SK-N-SH (cell line): ENCODE measurements around the gene ZNF227. TPM values are rescaled to one million over a fixed set of nuclear protein-coding genes. Genes with fewer than 3 reads are reported as not detected.

Source experiments
- CTCF ChIA-PET: fragments of 300-600, 350-600 bp; formaldehyde crosslinking; extraction: SDS; loops from one replicate; lab custom pipeline; 2021; lab: Yijun Ruan, JAX
- POLR2A ChIA-PET: fragments of 350-600 bp; sonication (Branson Sonifier 250); formaldehyde crosslinking; extraction: SDS; loops from one replicate; lab custom pipeline; 2020; ENCODE audit warnings: antibody characterized with exemption, inconsistent platforms; lab: Yijun Ruan, JAX
- DNase-seq: peaks from one replicate; pipeline ENCODE4 v3.0.0; 2012
- H2AFZ ChIP-seq: fragments of 200-600 bp; sonication (generic); 2 replicates; pipeline ENCODE4 v1.8.1; 2016; ENCODE audit warnings: antibody characterized with exemption, mild to moderate bottlenecking, low read depth
- H3F3A ChIP-seq: fragments of 200-600 bp; sonication (generic); replicated peaks from 2 replicates; pipeline ENCODE3; 2016; ENCODE audit warnings: antibody characterized with exemption, mild to moderate bottlenecking; ENCODE audit not compliant: insufficient read depth
- H3K27ac ChIP-seq, 2 experiments: fragments of 200-500 bp in 1 of 2; fragments of 200-600 bp in 1 of 2; sonication (Bioruptor generic) in 1 of 2; sonication (generic), shearing (Covaris generic) in 1 of 2; 2 replicates each; pipeline versions ENCODE4 v1.5.1 to v1.6.1; 2014 to 2016; ENCODE audit warnings: low read depth in 2 of 2, inconsistent platforms in 1 of 2, low read length in 1 of 2, mild to moderate bottlenecking in 1 of 2, mixed read lengths in 1 of 2
- H3K27me3 ChIP-seq: fragments of 200-600 bp; sonication (generic), shearing (Covaris generic); 2 replicates; pipeline ENCODE4 v1.6.1; 2016; ENCODE audit warnings: mixed run types; ENCODE audit not compliant: insufficient read depth
- H3K36me3 ChIP-seq, 2 experiments: fragments of 200-500 bp in 1 of 2; fragments of 200-600 bp in 1 of 2; sonication (Bioruptor generic) in 1 of 2; sonication (generic) in 1 of 2; replicated peaks in 1 of 2; 2 replicates each; pipeline versions ENCODE3 to v1.5.1; 2014 to 2016; ENCODE audit warnings: low read length in 1 of 2, mild to moderate bottlenecking in 1 of 2; ENCODE audit not compliant: insufficient read depth in 2 of 2, control insufficient read depth in 1 of 2
- H3K4me1 ChIP-seq, 2 experiments: fragments of 200-500 bp in 1 of 2; fragments of 200-600 bp in 1 of 2; sonication (Bioruptor generic) in 1 of 2; sonication (generic), shearing (Covaris generic) in 1 of 2; 2 replicates each; pipeline versions ENCODE4 v1.5.1 to v1.6.1; 2014 to 2016; ENCODE audit warnings: low read depth in 1 of 2, low read length in 1 of 2, mixed run types in 1 of 2; ENCODE audit not compliant: insufficient read depth in 2 of 2, control insufficient read depth in 1 of 2
- H3K4me2 ChIP-seq: fragments of 200-600 bp; sonication (generic), shearing (Covaris generic); 2 replicates; pipeline ENCODE4 v1.6.1; 2017; ENCODE audit warnings: mixed run types
- H3K4me3 ChIP-seq, 2 experiments: fragments of 200-500 bp in 1 of 2; fragments of 200-600 bp in 1 of 2; sonication (Bioruptor generic) in 1 of 2; sonication (generic), shearing (Covaris generic) in 1 of 2; 2 replicates each; pipeline versions ENCODE4 v1.5.1 to v1.8.1; 2014 to 2016; ENCODE audit warnings: low read depth in 2 of 2, inconsistent platforms in 1 of 2, low read length in 1 of 2, mild to moderate bottlenecking in 1 of 2, mixed read lengths in 1 of 2, moderate library complexity in 1 of 2
- H3K79me2 ChIP-seq: fragments of 200-600 bp; sonication (generic); 2 replicates; pipeline ENCODE4 v1.8.1; 2017; ENCODE audit warnings: mild to moderate bottlenecking; ENCODE audit not compliant: insufficient read depth
- H3K9ac ChIP-seq: fragments of 200-600 bp; sonication (generic); 2 replicates; pipeline ENCODE4 v1.6.1; 2017; ENCODE audit warnings: mixed run types
- H3K9me2 ChIP-seq: fragments of 200-600 bp; sonication (generic); 2 replicates; pipeline ENCODE4 v1.6.1; 2017; ENCODE audit warnings: mixed run types
- H3K9me3 ChIP-seq: fragments of 200-600 bp; sonication (generic); 2 replicates; pipeline ENCODE4 v1.6.1; 2017; ENCODE audit warnings: mixed run types, mild to moderate bottlenecking, moderate library complexity
- H4K20me1 ChIP-seq: fragments of 200-600 bp; sonication (generic); 2 replicates; pipeline ENCODE4 v1.6.1; 2017; ENCODE audit warnings: mild to moderate bottlenecking, mixed run types; ENCODE audit not compliant: insufficient read depth
- EP300 ChIP-seq, 2 experiments: IDR thresholded peaks; 2 replicates each; pipeline versions ENCODE4 v1.4.0 to v1.6.1; 2012; ENCODE audit warnings: borderline replicate concordance in 1 of 2, low read depth in 1 of 2, low read length in 1 of 2
- GABPA ChIP-seq: IDR thresholded peaks from 2 replicates; pipeline ENCODE4 v1.4.0; 2012; ENCODE audit warnings: low read depth, mild to moderate bottlenecking
- MEF2A ChIP-seq: IDR thresholded peaks from 2 replicates; pipeline ENCODE4 v1.4.0; 2012; ENCODE audit warnings: low read depth, borderline replicate concordance
- NRF1 ChIP-seq: IDR thresholded peaks from 2 replicates; pipeline ENCODE4 v1.6.1; 2012; ENCODE audit warnings: low read depth, mild to moderate bottlenecking, low read length
- POLR2AphosphoS5 ChIP-seq: IDR thresholded peaks from 2 replicates; pipeline ENCODE4 v1.6.1; 2012; ENCODE audit warnings: low read depth, low read length
- RCOR1 ChIP-seq: fragments of 150-350 bp; IDR thresholded peaks from 2 replicates; pipeline ENCODE4 v1.6.1; 2017; ENCODE audit warnings: antibody characterized with exemption, low read length
- SIN3A ChIP-seq: IDR thresholded peaks from 2 replicates; pipeline ENCODE4 v1.6.1; 2012; ENCODE audit warnings: low read depth, mild to moderate bottlenecking, low read length, moderate library complexity, borderline replicate concordance
- SMC3 ChIP-seq: IDR thresholded peaks from 2 replicates; pipeline ENCODE4 v1.6.1; 2012; ENCODE audit warnings: low read depth, low read length, improper control_type of control experiment
- TAF1 ChIP-seq: IDR thresholded peaks from 2 replicates; pipeline ENCODE4 v1.6.1; 2012; ENCODE audit warnings: low read depth, mild to moderate bottlenecking, low read length, moderate library complexity, borderline replicate concordance
- WGBS: methylation state at CpG from one replicate; pipeline ENCODE4 v1.1.6; 2017; ENCODE audit warnings: low lambda C conversion rate; 5-methylcytosine and 5-hydroxymethylcytosine counted together
- polyA plus RNA-seq, 3 experiments: library from polyadenylated mRNA; depleted of rRNA; stranded (reverse); fragments of >200 nt; gene quantifications; 2 replicates each; pipeline ENCODE4 v1.2.3, GENCODE V29; 2012
- TF ChIP-seq, protein P1 (sequence below): IDR thresholded peaks from 2 replicates; pipeline ENCODE4 v1.4.0; 2012; ENCODE audit warnings: low read depth
- TF ChIP-seq, protein P2 (sequence below): fragments of 150-350 bp; IDR thresholded peaks from 2 replicates; pipeline ENCODE4 v1.6.1; 2016; ENCODE audit warnings: mild to moderate bottlenecking, low read depth, low read length
- TF ChIP-seq, protein P3 (sequence below): fragments of 150-350 bp; IDR thresholded peaks from 2 replicates; pipeline ENCODE4 v1.6.1; 2017; ENCODE audit warnings: antibody characterized with exemption, low read length, low read depth, borderline replicate concordance
- TF ChIP-seq, protein P4 (sequence below): fragments of 200-600 bp; sonication (generic); IDR thresholded peaks from 2 replicates; pipeline ENCODE4 v1.6.1; 2017; ENCODE audit warnings: antibody characterized with exemption, mild to moderate bottlenecking, moderate library complexity
- TF ChIP-seq, protein P5 (sequence below): IDR thresholded peaks from 2 replicates; pipeline ENCODE4 v1.4.0; 2012; ENCODE audit warnings: low read depth, borderline replicate concordance

Gene ZNF227
- polyA plus RNA-seq, 1 of the 3 experiments (the other 2 are of a cell fraction): 8.3 TPM

DNA sequence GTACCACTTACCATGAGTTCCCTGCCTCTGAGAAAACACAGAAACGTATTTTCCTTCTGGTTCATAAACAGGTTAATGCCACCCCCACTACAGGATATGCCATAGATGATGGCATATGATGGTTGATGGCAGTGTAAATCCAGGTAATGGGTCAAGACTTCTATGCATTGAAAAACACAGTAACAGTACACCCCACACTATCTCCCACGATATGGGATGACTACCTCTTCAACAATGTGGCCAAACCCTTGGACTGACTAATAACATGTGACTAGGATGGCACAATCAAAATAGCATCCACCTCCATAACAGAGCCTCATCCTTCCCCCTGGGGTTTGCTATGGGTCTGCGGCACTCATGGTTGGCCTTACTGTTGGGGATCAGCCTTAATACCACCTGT, 70.5 kb downstream of the ZNF227 start:
- ChIA-PET POLR2A (no interaction called here), CTCF (no interaction called here)
- H4K20me1 ChIP-seq: no peaks in the 10 kb centered on the region
- TF ChIP-seq RCOR1 (no peak), POLR2AphosphoS5 (no peak), MEF2A (no peak), TAF1 (no peak), EP300 (IDR thresholded peaks at IDR 0.05; ENCODE audit: borderline replicate concordance in 1 of 2, low read depth in 1 of 2, low read length in 1 of 2) (no peak), NRF1 (no peak), SMC3 (no peak), SIN3A (no peak), GABPA (no peak)
- TF ChIP-seq, protein P1, sequence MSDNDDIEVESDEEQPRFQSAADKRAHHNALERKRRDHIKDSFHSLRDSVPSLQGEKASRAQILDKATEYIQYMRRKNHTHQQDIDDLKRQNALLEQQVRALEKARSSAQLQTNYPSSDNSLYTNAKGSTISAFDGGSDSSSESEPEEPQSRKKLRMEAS: no peak
- TF ChIP-seq, protein P2, sequence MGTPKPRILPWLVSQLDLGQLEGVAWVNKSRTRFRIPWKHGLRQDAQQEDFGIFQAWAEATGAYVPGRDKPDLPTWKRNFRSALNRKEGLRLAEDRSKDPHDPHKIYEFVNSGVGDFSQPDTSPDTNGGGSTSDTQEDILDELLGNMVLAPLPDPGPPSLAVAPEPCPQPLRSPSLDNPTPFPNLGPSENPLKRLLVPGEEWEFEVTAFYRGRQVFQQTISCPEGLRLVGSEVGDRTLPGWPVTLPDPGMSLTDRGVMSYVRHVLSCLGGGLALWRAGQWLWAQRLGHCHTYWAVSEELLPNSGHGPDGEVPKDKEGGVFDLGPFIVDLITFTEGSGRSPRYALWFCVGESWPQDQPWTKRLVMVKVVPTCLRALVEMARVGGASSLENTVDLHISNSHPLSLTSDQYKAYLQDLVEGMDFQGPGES: no peak
- TF ChIP-seq, protein P3, sequence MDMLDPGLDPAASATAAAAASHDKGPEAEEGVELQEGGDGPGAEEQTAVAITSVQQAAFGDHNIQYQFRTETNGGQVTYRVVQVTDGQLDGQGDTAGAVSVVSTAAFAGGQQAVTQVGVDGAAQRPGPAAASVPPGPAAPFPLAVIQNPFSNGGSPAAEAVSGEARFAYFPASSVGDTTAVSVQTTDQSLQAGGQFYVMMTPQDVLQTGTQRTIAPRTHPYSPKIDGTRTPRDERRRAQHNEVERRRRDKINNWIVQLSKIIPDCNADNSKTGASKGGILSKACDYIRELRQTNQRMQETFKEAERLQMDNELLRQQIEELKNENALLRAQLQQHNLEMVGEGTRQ: no peak
- TF ChIP-seq, protein P4, sequence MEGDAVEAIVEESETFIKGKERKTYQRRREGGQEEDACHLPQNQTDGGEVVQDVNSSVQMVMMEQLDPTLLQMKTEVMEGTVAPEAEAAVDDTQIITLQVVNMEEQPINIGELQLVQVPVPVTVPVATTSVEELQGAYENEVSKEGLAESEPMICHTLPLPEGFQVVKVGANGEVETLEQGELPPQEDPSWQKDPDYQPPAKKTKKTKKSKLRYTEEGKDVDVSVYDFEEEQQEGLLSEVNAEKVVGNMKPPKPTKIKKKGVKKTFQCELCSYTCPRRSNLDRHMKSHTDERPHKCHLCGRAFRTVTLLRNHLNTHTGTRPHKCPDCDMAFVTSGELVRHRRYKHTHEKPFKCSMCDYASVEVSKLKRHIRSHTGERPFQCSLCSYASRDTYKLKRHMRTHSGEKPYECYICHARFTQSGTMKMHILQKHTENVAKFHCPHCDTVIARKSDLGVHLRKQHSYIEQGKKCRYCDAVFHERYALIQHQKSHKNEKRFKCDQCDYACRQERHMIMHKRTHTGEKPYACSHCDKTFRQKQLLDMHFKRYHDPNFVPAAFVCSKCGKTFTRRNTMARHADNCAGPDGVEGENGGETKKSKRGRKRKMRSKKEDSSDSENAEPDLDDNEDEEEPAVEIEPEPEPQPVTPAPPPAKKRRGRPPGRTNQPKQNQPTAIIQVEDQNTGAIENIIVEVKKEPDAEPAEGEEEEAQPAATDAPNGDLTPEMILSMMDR: no peak
- TF ChIP-seq, protein P5, sequence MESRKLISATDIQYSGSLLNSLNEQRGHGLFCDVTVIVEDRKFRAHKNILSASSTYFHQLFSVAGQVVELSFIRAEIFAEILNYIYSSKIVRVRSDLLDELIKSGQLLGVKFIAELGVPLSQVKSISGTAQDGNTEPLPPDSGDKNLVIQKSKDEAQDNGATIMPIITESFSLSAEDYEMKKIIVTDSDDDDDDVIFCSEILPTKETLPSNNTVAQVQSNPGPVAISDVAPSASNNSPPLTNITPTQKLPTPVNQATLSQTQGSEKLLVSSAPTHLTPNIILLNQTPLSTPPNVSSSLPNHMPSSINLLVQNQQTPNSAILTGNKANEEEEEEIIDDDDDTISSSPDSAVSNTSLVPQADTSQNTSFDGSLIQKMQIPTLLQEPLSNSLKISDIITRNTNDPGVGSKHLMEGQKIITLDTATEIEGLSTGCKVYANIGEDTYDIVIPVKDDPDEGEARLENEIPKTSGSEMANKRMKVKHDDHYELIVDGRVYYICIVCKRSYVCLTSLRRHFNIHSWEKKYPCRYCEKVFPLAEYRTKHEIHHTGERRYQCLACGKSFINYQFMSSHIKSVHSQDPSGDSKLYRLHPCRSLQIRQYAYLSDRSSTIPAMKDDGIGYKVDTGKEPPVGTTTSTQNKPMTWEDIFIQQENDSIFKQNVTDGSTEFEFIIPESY: no peak
- no peaks in the 10 kb centered on the region for H3K27me3 ChIP-seq
- no peak for DNase-seq
- peaks cover 7 to 17% of the 10 kb centered on the region in 2 experiments for H3K36me3 ChIP-seq
- no peaks in the 10 kb centered on the region for H3K9me2 ChIP-seq
- no peaks in the 10 kb centered on the region for H3K4me1 ChIP-seq
- no peaks in the 10 kb centered on the region for H3K79me2 ChIP-seq
- no peak overlapping the region for H3K4me2 ChIP-seq
- peaks cover 5% of the 10 kb centered on the region for H3F3A ChIP-seq
- no peak overlapping the region for H3K9ac ChIP-seq
- H3K27ac ChIP-seq: no peak overlapping the region
- H3K4me3 ChIP-seq: no peak overlapping the region
- H2AFZ ChIP-seq: no peak overlapping the region
- no peaks in the 10 kb centered on the region; the same call in 1 of the 2 replicates for H3K9me3 ChIP-seq
- WGBS: 61% methylated on average over 2 of the region's 3 CpGs
